SK-N-SH (cell line): Measurements from ENCODE around the gene MTUS2. TPM values are rescaled to one million over a fixed set of nuclear protein-coding genes. Genes with fewer than 3 reads are reported as not detected.

Experiments
- CTCF ChIA-PET: fragments of 300-600, 350-600 bp; formaldehyde crosslinking; extraction: SDS; loops from one replicate; lab custom pipeline; 2021; lab: Yijun Ruan, JAX
- POLR2A ChIA-PET: fragments of 350-600 bp; sonication (Branson Sonifier 250); formaldehyde crosslinking; extraction: SDS; loops from one replicate; lab custom pipeline; 2020; ENCODE audit warnings: antibody characterized with exemption, inconsistent platforms; lab: Yijun Ruan, JAX
- DNase-seq: peaks from one replicate; pipeline ENCODE4 v3.0.0; 2012
- H2AFZ ChIP-seq: fragments of 200-600 bp; sonication (generic); 2 replicates; pipeline ENCODE4 v1.8.1; 2016; ENCODE audit warnings: antibody characterized with exemption, mild to moderate bottlenecking, low read depth
- H3F3A ChIP-seq: fragments of 200-600 bp; sonication (generic); replicated peaks from 2 replicates; pipeline ENCODE3; 2016; ENCODE audit warnings: antibody characterized with exemption, mild to moderate bottlenecking; ENCODE audit not compliant: insufficient read depth
- H3K27ac ChIP-seq, 2 experiments: fragments of 200-500 bp in 1 of 2; fragments of 200-600 bp in 1 of 2; sonication (Bioruptor generic) in 1 of 2; sonication (generic), shearing (Covaris generic) in 1 of 2; 2 replicates each; pipeline versions ENCODE4 v1.5.1 to v1.6.1; 2014 to 2016; ENCODE audit warnings: low read depth in 2 of 2, inconsistent platforms in 1 of 2, low read length in 1 of 2, mild to moderate bottlenecking in 1 of 2, mixed read lengths in 1 of 2
- H3K27me3 ChIP-seq: fragments of 200-600 bp; sonication (generic), shearing (Covaris generic); 2 replicates; pipeline ENCODE4 v1.6.1; 2016; ENCODE audit warnings: mixed run types; ENCODE audit not compliant: insufficient read depth
- H3K36me3 ChIP-seq, 2 experiments: fragments of 200-500 bp in 1 of 2; fragments of 200-600 bp in 1 of 2; sonication (Bioruptor generic) in 1 of 2; sonication (generic) in 1 of 2; replicated peaks in 1 of 2; 2 replicates each; pipeline versions ENCODE3 to v1.5.1; 2014 to 2016; ENCODE audit warnings: low read length in 1 of 2, mild to moderate bottlenecking in 1 of 2; ENCODE audit not compliant: insufficient read depth in 2 of 2, control insufficient read depth in 1 of 2
- H3K4me1 ChIP-seq, 2 experiments: fragments of 200-500 bp in 1 of 2; fragments of 200-600 bp in 1 of 2; sonication (Bioruptor generic) in 1 of 2; sonication (generic), shearing (Covaris generic) in 1 of 2; 2 replicates each; pipeline versions ENCODE4 v1.5.1 to v1.6.1; 2014 to 2016; ENCODE audit warnings: low read depth in 1 of 2, low read length in 1 of 2, mixed run types in 1 of 2; ENCODE audit not compliant: insufficient read depth in 2 of 2, control insufficient read depth in 1 of 2
- H3K4me2 ChIP-seq: fragments of 200-600 bp; sonication (generic), shearing (Covaris generic); 2 replicates; pipeline ENCODE4 v1.6.1; 2017; ENCODE audit warnings: mixed run types
- H3K4me3 ChIP-seq, 2 experiments: fragments of 200-500 bp in 1 of 2; fragments of 200-600 bp in 1 of 2; sonication (Bioruptor generic) in 1 of 2; sonication (generic), shearing (Covaris generic) in 1 of 2; 2 replicates each; pipeline versions ENCODE4 v1.5.1 to v1.8.1; 2014 to 2016; ENCODE audit warnings: low read depth in 2 of 2, inconsistent platforms in 1 of 2, low read length in 1 of 2, mild to moderate bottlenecking in 1 of 2, mixed read lengths in 1 of 2, moderate library complexity in 1 of 2
- H3K79me2 ChIP-seq: fragments of 200-600 bp; sonication (generic); 2 replicates; pipeline ENCODE4 v1.8.1; 2017; ENCODE audit warnings: mild to moderate bottlenecking; ENCODE audit not compliant: insufficient read depth
- H3K9ac ChIP-seq: fragments of 200-600 bp; sonication (generic); 2 replicates; pipeline ENCODE4 v1.6.1; 2017; ENCODE audit warnings: mixed run types
- H3K9me2 ChIP-seq: fragments of 200-600 bp; sonication (generic); 2 replicates; pipeline ENCODE4 v1.6.1; 2017; ENCODE audit warnings: mixed run types
- H3K9me3 ChIP-seq: fragments of 200-600 bp; sonication (generic); 2 replicates; pipeline ENCODE4 v1.6.1; 2017; ENCODE audit warnings: mixed run types, mild to moderate bottlenecking, moderate library complexity
- H4K20me1 ChIP-seq: fragments of 200-600 bp; sonication (generic); 2 replicates; pipeline ENCODE4 v1.6.1; 2017; ENCODE audit warnings: mild to moderate bottlenecking, mixed run types; ENCODE audit not compliant: insufficient read depth
- CHD2 ChIP-seq: fragments of 150-350 bp; IDR thresholded peaks from 2 replicates; pipeline ENCODE4 v1.6.1; 2018; ENCODE audit warnings: low read length; ENCODE audit not compliant: partially characterized antibody
- EP300 ChIP-seq, 2 experiments: IDR thresholded peaks; 2 replicates each; pipeline versions ENCODE4 v1.4.0 to v1.6.1; 2012; ENCODE audit warnings: borderline replicate concordance in 1 of 2, low read depth in 1 of 2, low read length in 1 of 2
- EZH2phosphoT487 ChIP-seq: fragments of 200-600 bp; sonication (generic); IDR thresholded peaks from 2 replicates; pipeline ENCODE4 v1.6.1; 2017; ENCODE audit warnings: low read depth, mixed run types, mild to moderate bottlenecking, antibody characterized with exemption, moderate library complexity, borderline replicate concordance
- FOSL2 ChIP-seq: IDR thresholded peaks from 2 replicates; pipeline ENCODE4 v1.4.0; 2012; ENCODE audit warnings: low read depth, mild to moderate bottlenecking, moderate library complexity, borderline replicate concordance
- FOXJ3 ChIP-seq: sonication (generic); formaldehyde crosslinking; IDR thresholded peaks from 2 replicates; pipeline ENCODE4 v1.5.1; 2020; ENCODE audit warnings: mild to moderate bottlenecking, missing genetic modification reagents
- FOXM1 ChIP-seq: IDR thresholded peaks from 2 replicates; pipeline ENCODE4 v1.4.0; 2012; ENCODE audit warnings: low read depth, mild to moderate bottlenecking
- GATA2 ChIP-seq: sonication (generic); formaldehyde crosslinking; IDR thresholded peaks from 2 replicates; pipeline ENCODE4 v1.5.0; 2020; ENCODE audit warnings: mild to moderate bottlenecking, missing genetic modification reagents
- MEF2A ChIP-seq: IDR thresholded peaks from 2 replicates; pipeline ENCODE4 v1.4.0; 2012; ENCODE audit warnings: low read depth, borderline replicate concordance
- NFIC ChIP-seq: IDR thresholded peaks from 2 replicates; pipeline ENCODE4 v1.4.0; 2012; ENCODE audit warnings: borderline replicate concordance
- RAD21 ChIP-seq: IDR thresholded peaks from 2 replicates; pipeline ENCODE4 v1.6.1; 2012; ENCODE audit warnings: mild to moderate bottlenecking, low read length
- RCOR1 ChIP-seq: fragments of 150-350 bp; IDR thresholded peaks from 2 replicates; pipeline ENCODE4 v1.6.1; 2017; ENCODE audit warnings: antibody characterized with exemption, low read length
- RFX5 ChIP-seq: IDR thresholded peaks from 2 replicates; pipeline ENCODE4 v1.6.1; 2012; ENCODE audit warnings: mild to moderate bottlenecking, improper control_type of control experiment, low read length
- SIN3A ChIP-seq: IDR thresholded peaks from 2 replicates; pipeline ENCODE4 v1.6.1; 2012; ENCODE audit warnings: low read depth, mild to moderate bottlenecking, low read length, moderate library complexity, borderline replicate concordance
- SMC3 ChIP-seq: IDR thresholded peaks from 2 replicates; pipeline ENCODE4 v1.6.1; 2012; ENCODE audit warnings: low read depth, low read length, improper control_type of control experiment
- TAF1 ChIP-seq: IDR thresholded peaks from 2 replicates; pipeline ENCODE4 v1.6.1; 2012; ENCODE audit warnings: low read depth, mild to moderate bottlenecking, low read length, moderate library complexity, borderline replicate concordance
- TEAD4 ChIP-seq: IDR thresholded peaks from 2 replicates; pipeline ENCODE4 v1.4.0; 2012; ENCODE audit warnings: mild to moderate bottlenecking, borderline replicate concordance; ENCODE audit not compliant: insufficient read depth
- YY1 ChIP-seq: IDR thresholded peaks from 2 replicates; pipeline ENCODE4 v1.4.0; 2012; ENCODE audit warnings: low read depth, mild to moderate bottlenecking
- WGBS: methylation state at CpG from one replicate; pipeline ENCODE4 v1.1.6; 2017; ENCODE audit warnings: low lambda C conversion rate; 5-methylcytosine and 5-hydroxymethylcytosine counted together
- polyA plus RNA-seq, 3 experiments: library from polyadenylated mRNA; depleted of rRNA; stranded (reverse); fragments of >200 nt; gene quantifications; 2 replicates each; pipeline ENCODE4 v1.2.3, GENCODE V29; 2012
- TF ChIP-seq, protein P1 (sequence below): IDR thresholded peaks from 2 replicates; pipeline ENCODE4; 2012
- TF ChIP-seq, protein P2 (sequence below): IDR thresholded peaks from 2 replicates; pipeline ENCODE4 v1.4.0; 2012; ENCODE audit warnings: low read depth, borderline replicate concordance
- TF ChIP-seq, protein P3 (sequence below): fragments of 150-350 bp; IDR thresholded peaks from 2 replicates; pipeline ENCODE4 v1.6.1; 2016; ENCODE audit warnings: mild to moderate bottlenecking, low read depth, low read length
- TF ChIP-seq, protein P4 (sequence below): IDR thresholded peaks from 2 replicates; pipeline ENCODE4 v1.4.0; 2012; ENCODE audit warnings: low read depth, borderline replicate concordance
- TF ChIP-seq, protein P5 (sequence below): IDR thresholded peaks from 2 replicates; pipeline ENCODE4 v1.6.1; 2012; ENCODE audit warnings: mild to moderate bottlenecking, low read depth, low read length, moderate library complexity
- TF ChIP-seq, protein P6 (sequence below): IDR thresholded peaks from 2 replicates; pipeline ENCODE4 v1.4.0; 2012; ENCODE audit warnings: low read depth

MTUS2 gene
- polyA plus RNA-seq, 1 of the 3 experiments (the other 2 are of a cell fraction): 1.7 TPM

DNA sequence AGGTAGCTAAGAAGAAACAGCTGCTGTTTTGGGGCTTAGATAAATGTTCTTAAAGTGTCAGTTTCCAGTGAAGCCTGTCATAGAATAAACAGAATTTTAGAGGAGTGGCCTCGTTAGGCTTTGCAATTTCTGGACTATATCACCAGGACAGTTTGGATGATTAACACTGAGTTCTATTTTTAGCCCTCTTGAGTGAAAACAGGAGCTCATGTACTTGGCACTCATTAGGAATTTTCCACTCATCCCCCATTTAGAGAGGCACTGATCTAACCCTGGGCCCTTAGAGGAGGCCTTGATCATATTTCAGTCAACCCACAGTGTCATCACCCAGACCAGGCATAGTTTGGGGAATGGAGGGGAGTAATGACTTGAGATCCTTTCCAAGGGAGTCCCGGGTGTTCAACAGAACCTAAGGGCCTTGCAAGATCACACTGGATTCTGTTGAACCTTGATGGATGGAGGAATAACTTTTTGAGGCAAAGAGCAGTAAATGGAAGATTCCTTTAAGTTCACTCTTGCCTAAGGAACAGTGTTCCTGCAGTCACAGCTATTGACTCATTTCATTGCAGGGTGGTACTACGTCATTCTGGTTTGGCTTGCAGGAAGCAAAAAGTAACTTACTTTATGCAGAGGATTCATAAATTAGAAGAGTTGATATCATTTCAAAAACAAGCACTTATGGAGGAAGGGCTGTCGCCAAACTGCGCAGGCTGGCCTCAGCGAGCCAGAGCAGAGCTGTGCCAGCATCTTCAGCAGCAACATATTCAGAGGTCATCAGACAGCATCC is 615.2 kb downstream of the MTUS2 start:
- Histone ChIP-seq H3K27ac (peak overlapping the region; percentile 80 to 92), H3K4me2 (peak overlapping the region; percentile 61), H4K20me1 (no peaks in the 10 kb centered on the region), H3K79me2 (no peaks in the 10 kb centered on the region), H3K9me3 (no peaks in the 10 kb centered on the region), H3K27me3 (no peaks in the 10 kb centered on the region), H2AFZ (peak overlapping the region; percentile 58; the same call in 1 of the 2 replicates), H3K4me1 (peaks cover 23 to 28% of the 10 kb centered on the region in 2 experiments), H3K9me2 (no peaks in the 10 kb centered on the region), H3K9ac (peak overlapping the region; percentile 45; the same call in 1 of the 2 replicates), H3F3A (peaks cover 32% of the 10 kb centered on the region), H3K36me3 (no peaks in the 10 kb centered on the region), H3K4me3 (peak overlapping the region in 1 of 2 experiments; percentile 33; a peak in 3 of 4 replicates)
- WGBS: 11% methylated on average over 6 of the region's 6 CpGs
- POLR2A ChIA-PET: no interaction called here
- CTCF ChIA-PET: interaction anchor here (0.7 to 3.2 kb wide), 7 partner anchors 9 to 73 kb away, joined by 3 to 8 read pairs (median 4); no protein-coding TSS in a partner anchor
- peak; percentile 20 for DNase-seq
- peak; percentile 89 to 97 for TF ChIP-seq EP300 (IDR thresholded peaks at IDR 0.05; ENCODE audit: borderline replicate concordance in 1 of 2, low read depth in 1 of 2, low read length in 1 of 2)
- TF ChIP-seq NFIC: peak; percentile 97
- peak; percentile 91 for TF ChIP-seq TEAD4
- TF ChIP-seq RAD21: no peak
- TF ChIP-seq, protein P1, sequence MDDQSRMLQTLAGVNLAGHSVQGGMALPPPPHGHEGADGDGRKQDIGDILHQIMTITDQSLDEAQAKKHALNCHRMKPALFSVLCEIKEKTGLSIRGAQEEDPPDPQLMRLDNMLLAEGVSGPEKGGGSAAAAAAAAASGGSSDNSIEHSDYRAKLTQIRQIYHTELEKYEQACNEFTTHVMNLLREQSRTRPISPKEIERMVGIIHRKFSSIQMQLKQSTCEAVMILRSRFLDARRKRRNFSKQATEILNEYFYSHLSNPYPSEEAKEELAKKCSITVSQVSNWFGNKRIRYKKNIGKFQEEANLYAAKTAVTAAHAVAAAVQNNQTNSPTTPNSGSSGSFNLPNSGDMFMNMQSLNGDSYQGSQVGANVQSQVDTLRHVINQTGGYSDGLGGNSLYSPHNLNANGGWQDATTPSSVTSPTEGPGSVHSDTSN: peak; percentile 97
- TF ChIP-seq TAF1: no peak
- TF ChIP-seq, protein P2, sequence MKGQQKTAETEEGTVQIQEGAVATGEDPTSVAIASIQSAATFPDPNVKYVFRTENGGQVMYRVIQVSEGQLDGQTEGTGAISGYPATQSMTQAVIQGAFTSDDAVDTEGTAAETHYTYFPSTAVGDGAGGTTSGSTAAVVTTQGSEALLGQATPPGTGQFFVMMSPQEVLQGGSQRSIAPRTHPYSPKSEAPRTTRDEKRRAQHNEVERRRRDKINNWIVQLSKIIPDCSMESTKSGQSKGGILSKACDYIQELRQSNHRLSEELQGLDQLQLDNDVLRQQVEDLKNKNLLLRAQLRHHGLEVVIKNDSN: no peak
- TF ChIP-seq, protein P3, sequence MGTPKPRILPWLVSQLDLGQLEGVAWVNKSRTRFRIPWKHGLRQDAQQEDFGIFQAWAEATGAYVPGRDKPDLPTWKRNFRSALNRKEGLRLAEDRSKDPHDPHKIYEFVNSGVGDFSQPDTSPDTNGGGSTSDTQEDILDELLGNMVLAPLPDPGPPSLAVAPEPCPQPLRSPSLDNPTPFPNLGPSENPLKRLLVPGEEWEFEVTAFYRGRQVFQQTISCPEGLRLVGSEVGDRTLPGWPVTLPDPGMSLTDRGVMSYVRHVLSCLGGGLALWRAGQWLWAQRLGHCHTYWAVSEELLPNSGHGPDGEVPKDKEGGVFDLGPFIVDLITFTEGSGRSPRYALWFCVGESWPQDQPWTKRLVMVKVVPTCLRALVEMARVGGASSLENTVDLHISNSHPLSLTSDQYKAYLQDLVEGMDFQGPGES: no peak
- TF ChIP-seq FOXM1: peak; percentile 83
- no peak for TF ChIP-seq CHD2
- TF ChIP-seq RFX5: no peak
- peak; percentile 68 for TF ChIP-seq FOSL2
- peak; percentile 39; the same call in 1 of the 2 replicates for TF ChIP-seq SIN3A
- no peak for TF ChIP-seq RCOR1
- TF ChIP-seq SMC3: no peak
- TF ChIP-seq EZH2phosphoT487: no peak
- TF ChIP-seq, protein P4, sequence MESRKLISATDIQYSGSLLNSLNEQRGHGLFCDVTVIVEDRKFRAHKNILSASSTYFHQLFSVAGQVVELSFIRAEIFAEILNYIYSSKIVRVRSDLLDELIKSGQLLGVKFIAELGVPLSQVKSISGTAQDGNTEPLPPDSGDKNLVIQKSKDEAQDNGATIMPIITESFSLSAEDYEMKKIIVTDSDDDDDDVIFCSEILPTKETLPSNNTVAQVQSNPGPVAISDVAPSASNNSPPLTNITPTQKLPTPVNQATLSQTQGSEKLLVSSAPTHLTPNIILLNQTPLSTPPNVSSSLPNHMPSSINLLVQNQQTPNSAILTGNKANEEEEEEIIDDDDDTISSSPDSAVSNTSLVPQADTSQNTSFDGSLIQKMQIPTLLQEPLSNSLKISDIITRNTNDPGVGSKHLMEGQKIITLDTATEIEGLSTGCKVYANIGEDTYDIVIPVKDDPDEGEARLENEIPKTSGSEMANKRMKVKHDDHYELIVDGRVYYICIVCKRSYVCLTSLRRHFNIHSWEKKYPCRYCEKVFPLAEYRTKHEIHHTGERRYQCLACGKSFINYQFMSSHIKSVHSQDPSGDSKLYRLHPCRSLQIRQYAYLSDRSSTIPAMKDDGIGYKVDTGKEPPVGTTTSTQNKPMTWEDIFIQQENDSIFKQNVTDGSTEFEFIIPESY: peak; percentile 85
- TF ChIP-seq, protein P5, sequence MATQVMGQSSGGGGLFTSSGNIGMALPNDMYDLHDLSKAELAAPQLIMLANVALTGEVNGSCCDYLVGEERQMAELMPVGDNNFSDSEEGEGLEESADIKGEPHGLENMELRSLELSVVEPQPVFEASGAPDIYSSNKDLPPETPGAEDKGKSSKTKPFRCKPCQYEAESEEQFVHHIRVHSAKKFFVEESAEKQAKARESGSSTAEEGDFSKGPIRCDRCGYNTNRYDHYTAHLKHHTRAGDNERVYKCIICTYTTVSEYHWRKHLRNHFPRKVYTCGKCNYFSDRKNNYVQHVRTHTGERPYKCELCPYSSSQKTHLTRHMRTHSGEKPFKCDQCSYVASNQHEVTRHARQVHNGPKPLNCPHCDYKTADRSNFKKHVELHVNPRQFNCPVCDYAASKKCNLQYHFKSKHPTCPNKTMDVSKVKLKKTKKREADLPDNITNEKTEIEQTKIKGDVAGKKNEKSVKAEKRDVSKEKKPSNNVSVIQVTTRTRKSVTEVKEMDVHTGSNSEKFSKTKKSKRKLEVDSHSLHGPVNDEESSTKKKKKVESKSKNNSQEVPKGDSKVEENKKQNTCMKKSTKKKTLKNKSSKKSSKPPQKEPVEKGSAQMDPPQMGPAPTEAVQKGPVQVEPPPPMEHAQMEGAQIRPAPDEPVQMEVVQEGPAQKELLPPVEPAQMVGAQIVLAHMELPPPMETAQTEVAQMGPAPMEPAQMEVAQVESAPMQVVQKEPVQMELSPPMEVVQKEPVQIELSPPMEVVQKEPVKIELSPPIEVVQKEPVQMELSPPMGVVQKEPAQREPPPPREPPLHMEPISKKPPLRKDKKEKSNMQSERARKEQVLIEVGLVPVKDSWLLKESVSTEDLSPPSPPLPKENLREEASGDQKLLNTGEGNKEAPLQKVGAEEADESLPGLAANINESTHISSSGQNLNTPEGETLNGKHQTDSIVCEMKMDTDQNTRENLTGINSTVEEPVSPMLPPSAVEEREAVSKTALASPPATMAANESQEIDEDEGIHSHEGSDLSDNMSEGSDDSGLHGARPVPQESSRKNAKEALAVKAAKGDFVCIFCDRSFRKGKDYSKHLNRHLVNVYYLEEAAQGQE: no peak; the same call in 1 of the 2 replicates
- no peak for TF ChIP-seq FOXJ3 (CRISPR knock-in tag)
- peak; percentile 99 for TF ChIP-seq MEF2A
- TF ChIP-seq GATA2: no peak
- TF ChIP-seq, protein P6, sequence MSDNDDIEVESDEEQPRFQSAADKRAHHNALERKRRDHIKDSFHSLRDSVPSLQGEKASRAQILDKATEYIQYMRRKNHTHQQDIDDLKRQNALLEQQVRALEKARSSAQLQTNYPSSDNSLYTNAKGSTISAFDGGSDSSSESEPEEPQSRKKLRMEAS: no peak; the same call in none of the 2 replicates
- TF ChIP-seq YY1: no peak
